Chondrocyte (in vitro differentiated cells): ENCODE data around the gene SCG2. TPM values are rescaled to one million over a fixed set of nuclear protein-coding genes. Genes with fewer than 3 reads are reported as not detected.

Experiments
- DNase-seq: peaks from one replicate; pipeline ENCODE4 v3.0.0; 2021; ENCODE audit warnings: mixed read lengths, low spot score
- H3K27ac Mint-ChIP-seq: one replicate; pipeline ENCODE4 v1.8.0; 2021; ENCODE audit warnings: mild to moderate bottlenecking, moderate library complexity, mixed read lengths; ENCODE audit not compliant: unreplicated experiment
- H3K27me3 Mint-ChIP-seq: 2 replicates; pipeline ENCODE4 v1.8.0; 2021; ENCODE audit warnings: low read depth, mixed read lengths
- H3K36me3 Mint-ChIP-seq: 2 replicates; pipeline ENCODE4 v1.8.0; 2021; ENCODE audit warnings: low read depth, mixed read lengths
- H3K4me1 Mint-ChIP-seq: 2 replicates; pipeline ENCODE4 v1.8.0; 2021; ENCODE audit warnings: low read depth, mild to moderate bottlenecking, mixed read lengths
- H3K4me3 Mint-ChIP-seq: one replicate; pipeline ENCODE4 v1.8.0; 2021; ENCODE audit warnings: mild to moderate bottlenecking, moderate library complexity, mixed read lengths; ENCODE audit not compliant: unreplicated experiment
- H3K9me3 Mint-ChIP-seq: 2 replicates; pipeline ENCODE4 v1.8.0; 2021; ENCODE audit warnings: low read depth, mixed read lengths
- total RNA-seq: library from RNA; stranded (reverse); gene quantifications from 3 replicates; pipeline ENCODE4 v1.2.1, GENCODE V29; 2021
- TF ChIP-seq, protein P1 (sequence below): fragments of 200-600 bp; sonication (generic); IDR thresholded peaks from 2 replicates; pipeline ENCODE4 v1.5.0; 2021; ENCODE audit warnings: antibody characterized with exemption, mild to moderate bottlenecking, moderate library complexity

Gene SCG2
- total RNA-seq, 1 donor from 2014 or later: 81.6 TPM

DNA sequence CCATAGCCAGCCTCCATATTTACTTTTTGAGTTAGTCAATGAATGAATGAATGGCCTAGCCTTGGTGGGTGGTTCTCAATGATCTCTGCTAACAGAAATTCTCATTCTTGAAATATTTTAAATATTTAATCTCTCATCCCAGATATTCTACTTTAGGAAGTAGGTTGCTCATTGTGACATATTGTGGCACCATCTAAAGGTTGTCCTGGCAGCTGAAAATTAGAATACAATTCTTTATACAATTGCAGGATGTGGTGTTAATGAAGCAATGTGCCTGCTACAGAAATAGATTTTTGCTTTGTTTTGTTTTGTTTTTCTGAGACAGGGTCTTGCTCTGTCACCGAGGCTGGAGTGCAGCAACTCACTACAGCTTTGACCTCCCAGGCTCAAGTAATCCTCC is 35.8 kb downstream of the SCG2 start:
- H3K4me3 Mint-ChIP-seq: no peak overlapping the region
- H3K27ac Mint-ChIP-seq: no peak overlapping the region
- H3K9me3 Mint-ChIP-seq: no peaks in the 10 kb centered on the region
- H3K36me3 Mint-ChIP-seq: no peaks in the 10 kb centered on the region
- peaks cover 9% of the 10 kb centered on the region for H3K4me1 Mint-ChIP-seq
- no peaks in the 10 kb centered on the region for H3K27me3 Mint-ChIP-seq
- no peak for DNase-seq
- TF ChIP-seq, protein P1, sequence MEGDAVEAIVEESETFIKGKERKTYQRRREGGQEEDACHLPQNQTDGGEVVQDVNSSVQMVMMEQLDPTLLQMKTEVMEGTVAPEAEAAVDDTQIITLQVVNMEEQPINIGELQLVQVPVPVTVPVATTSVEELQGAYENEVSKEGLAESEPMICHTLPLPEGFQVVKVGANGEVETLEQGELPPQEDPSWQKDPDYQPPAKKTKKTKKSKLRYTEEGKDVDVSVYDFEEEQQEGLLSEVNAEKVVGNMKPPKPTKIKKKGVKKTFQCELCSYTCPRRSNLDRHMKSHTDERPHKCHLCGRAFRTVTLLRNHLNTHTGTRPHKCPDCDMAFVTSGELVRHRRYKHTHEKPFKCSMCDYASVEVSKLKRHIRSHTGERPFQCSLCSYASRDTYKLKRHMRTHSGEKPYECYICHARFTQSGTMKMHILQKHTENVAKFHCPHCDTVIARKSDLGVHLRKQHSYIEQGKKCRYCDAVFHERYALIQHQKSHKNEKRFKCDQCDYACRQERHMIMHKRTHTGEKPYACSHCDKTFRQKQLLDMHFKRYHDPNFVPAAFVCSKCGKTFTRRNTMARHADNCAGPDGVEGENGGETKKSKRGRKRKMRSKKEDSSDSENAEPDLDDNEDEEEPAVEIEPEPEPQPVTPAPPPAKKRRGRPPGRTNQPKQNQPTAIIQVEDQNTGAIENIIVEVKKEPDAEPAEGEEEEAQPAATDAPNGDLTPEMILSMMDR: no peak

DNA sequence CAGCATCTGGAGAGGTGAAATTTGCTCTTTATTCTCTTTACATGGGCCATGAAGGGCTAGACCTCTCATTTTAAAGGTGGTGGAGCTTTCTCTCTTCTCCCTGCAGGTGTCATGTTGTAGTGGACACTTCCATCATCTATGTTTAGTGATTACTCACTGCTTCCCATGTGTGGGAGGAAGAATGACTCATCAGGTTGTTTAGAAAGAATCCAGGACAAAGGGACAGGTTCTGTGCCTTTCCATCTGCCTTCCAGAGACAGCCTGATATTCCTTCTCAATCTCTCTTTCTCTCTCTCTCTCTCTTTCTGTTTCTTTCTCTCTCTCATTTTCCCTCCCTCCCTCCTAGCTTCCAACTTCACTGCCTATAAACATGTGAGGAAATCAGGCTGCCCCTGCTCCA is 38.7 kb downstream of the SCG2 start:
- Mint-ChIP-seq H3K4me3 (no peak overlapping the region), H3K27me3 (no peaks in the 10 kb centered on the region), H3K36me3 (no peaks in the 10 kb centered on the region), H3K9me3 (no peaks in the 10 kb centered on the region), H3K27ac (peak overlapping the region; percentile 37), H3K4me1 (peaks cover 15% of the 10 kb centered on the region)
- DNase-seq: no peak
- TF ChIP-seq, protein P1: no peak

DNA sequence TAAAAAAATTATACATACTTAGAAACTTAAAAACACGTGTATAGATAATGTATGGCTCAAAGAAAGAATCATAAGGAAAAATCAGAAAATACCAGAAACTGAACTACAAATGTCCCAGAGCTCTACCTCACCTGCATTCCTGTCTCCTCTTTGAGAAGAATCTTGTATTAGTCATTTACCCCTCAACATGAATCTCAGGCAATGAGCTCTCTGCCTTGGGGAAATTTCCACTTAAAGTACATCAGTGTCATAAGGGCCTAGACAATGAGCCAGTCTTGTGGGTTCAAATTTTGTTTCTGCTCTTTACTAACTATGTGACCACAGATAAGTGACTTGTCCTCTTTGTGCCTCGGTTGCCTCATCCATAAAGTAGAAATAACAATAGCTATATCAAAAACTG is 40.1 kb downstream of the SCG2 start:
- Mint-ChIP-seq H3K36me3 (no peaks in the 10 kb centered on the region), H3K4me3 (no peak overlapping the region), H3K4me1 (peaks cover 13% of the 10 kb centered on the region), H3K27ac (no peak overlapping the region), H3K9me3 (no peaks in the 10 kb centered on the region), H3K27me3 (no peaks in the 10 kb centered on the region)
- no peak for DNase-seq
- TF ChIP-seq, protein P1: no peak

DNA sequence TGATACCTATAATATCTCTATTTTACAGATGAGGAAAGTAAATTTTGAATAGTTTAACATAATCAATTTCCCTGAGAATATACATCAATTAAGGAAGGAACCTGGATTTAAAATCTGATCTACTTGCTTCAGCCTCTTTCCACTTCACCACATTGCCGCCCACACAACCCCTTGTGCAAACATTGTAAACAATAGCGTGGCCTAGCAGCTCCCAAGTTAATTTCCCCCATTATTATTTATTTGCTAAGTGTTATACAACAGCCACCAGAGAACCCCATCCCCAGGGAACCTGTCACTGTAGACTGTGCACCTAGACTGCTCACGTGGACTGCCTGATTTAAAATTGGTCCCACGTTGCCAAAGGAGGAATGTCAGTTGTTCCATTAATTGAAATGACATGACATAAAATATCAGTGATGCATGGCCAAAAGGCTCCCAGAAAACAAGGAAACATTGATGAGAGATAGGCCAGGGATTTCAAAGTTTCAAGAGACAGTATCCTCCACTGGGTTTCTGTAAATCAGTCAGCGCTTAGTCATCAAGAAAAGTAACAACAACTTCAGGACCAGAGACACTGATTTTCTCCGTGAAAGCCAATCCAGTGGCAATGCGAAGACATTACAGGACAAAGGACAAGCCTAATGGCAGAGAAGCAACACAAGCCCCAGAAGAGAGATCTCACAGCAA is 41.3 kb downstream of the SCG2 start:
- no peak overlapping the region for H3K4me3 Mint-ChIP-seq
- H3K27ac Mint-ChIP-seq: no peak overlapping the region
- H3K9me3 Mint-ChIP-seq: no peaks in the 10 kb centered on the region
- H3K36me3 Mint-ChIP-seq: no peaks in the 10 kb centered on the region
- H3K27me3 Mint-ChIP-seq: no peaks in the 10 kb centered on the region
- peaks cover 13% of the 10 kb centered on the region for H3K4me1 Mint-ChIP-seq
- TF ChIP-seq, protein P1: no peak
- DNase-seq: no peak

DNA sequence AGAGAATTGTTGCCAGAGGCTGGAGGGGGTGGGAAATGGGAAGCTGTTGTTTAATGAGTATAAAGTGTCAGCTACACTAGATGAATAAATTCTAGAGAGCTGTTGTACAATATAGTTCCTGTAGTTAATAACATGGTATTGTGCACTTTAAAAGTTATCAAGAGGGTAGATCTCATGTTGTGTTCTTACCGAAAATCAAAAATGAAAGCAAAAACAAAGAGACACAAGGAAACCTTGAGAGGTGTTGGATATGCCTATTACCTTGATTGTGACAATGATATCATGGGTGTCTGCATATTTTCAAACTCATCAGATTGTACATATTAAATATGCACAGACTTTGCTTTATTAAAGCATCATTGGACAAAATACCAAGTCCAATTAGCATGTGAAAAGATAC is 43.2 kb downstream of the SCG2 start:
- Mint-ChIP-seq H3K27me3 (no peaks in the 10 kb centered on the region), H3K4me1 (peaks cover 16% of the 10 kb centered on the region), H3K27ac (no peak overlapping the region), H3K9me3 (no peaks in the 10 kb centered on the region), H3K4me3 (no peak overlapping the region), H3K36me3 (no peaks in the 10 kb centered on the region)
- TF ChIP-seq, protein P1: no peak
- no peak for DNase-seq
